HG03521 (cell line): Measurements from ENCODE around the gene SPEN.
"Not testable (repeated sequence)": the region's sequence is repeated elsewhere in the genome, so short reads cannot be mapped to it uniquely, and the experiment has no call there.

ENCODE experiments used
- ATAC-seq: cut with Tn5 transposase; IDR thresholded peaks from one replicate; pipeline ENCODE4 v1.9.1; 2021; ENCODE audit warnings: mild to moderate bottlenecking, moderate library complexity; ENCODE audit not compliant: unreplicated experiment

The SPEN gene

DNA sequence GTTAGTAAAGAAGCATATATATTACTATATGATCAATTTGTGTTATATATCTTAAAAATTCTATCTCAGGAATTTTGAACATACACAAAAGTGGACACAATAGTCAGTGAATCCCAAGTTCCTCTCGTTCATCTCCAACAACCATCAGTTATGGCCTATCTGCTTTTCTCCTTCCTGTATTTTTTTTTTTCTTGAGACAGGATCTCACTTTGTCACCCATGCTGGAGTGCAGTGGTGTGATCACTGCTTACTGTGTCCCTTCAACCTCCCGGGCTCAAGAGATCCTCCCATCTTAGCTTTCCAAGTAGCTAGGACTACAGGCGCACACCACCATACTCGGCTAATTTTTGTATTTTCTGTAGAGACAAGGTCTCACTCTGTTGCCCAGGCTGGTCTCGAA is 9.4 kb downstream of the SPEN start:
- no peak for ATAC-seq

DNA sequence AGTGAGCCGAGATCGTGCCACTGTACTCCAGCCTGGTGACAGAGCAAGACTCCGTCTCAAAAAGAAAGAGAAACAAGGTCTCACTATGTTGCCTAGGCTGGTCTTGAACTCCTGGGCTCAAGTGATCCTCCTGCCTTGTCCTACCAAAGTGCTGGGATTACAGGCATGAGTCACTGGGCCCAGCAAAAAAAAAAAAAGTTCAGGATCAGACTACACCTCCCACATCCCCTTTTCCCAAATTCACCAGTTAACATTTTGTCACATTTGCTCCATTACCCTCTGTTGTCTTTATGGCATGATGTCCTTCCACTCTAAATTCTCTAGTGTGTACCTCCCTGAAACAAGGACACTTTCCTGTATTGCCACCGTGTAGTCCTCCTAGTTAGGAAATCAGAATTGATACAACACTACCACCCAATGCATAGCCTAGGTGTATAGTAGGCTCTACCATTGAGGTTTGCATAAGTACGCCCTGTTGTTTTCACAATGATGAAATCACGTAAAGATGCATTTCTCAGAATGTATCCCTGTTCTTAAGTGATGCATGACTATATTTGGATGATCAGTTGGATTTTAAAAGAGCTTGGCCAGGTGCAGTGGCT is 10.7 kb downstream of the SPEN start:
- ATAC-seq: no peak

DNA sequence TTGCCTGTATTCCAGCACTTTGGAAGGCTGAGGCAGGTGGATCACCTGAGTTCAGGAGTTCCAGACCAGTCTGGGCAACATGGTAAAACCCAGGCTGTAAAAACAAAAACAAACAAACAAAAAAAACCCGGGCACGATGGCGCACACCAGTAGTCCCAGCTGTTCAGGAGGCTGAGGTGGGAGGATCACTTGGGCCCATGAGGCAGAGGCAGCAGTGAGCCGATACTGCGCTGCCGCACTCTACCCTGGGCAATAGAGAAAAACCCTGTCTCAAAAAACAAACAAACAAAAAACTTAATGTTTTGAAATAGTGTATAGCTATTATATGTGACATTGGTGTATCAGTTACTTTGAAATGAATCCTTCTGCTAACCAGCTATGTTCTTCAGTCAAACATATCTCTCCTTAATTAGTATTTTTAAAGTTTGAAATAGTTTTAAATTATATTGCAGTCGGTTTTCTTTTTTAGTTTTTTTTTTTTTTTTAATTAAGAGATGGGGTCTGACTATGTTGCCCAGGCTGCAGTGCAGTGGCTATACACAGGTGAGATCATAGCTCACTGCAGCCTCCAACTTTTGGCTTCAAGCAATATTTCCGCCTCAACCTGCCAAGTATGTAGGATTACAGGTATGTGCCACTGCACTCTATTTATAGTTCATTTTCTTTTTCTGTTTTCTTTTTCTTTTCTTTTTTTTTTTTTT is 11.3 kb downstream of the SPEN start:
- no peak for ATAC-seq

DNA sequence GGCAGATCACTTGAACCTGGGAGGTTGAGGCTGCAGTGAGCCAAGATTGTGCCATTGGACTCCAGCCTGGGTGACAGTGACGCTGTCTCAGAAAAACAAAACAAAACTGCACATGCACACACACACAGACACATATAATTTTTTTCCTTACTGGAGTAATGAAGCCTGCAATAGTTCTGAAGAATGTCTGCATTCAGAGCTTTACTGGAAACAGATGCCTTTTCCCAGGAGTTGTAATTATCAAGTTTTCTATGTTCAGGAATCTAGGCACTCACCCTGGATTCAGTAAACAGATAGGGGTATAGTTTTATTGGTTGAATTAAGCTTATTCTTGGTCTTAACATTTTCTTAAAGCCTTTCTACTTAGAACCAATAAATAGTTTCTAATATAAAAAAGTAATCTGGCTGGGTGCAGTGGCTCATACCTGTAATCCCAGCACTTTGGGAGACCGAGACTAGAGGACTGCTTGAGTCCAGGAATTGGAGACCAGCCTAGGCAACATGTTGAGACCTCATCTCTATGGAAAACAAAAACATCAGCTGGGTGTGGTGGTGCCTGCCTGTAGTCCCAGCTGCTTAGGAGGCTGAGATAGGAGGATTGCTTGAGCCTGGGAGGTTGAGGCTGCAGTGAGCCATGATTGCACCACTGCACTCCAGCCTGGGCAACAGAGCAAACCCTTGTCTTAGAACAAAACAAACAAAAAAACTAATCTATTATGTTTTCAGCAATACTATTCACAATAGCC is 15.8 kb downstream of the SPEN start:
- ATAC-seq: no peak

DNA sequence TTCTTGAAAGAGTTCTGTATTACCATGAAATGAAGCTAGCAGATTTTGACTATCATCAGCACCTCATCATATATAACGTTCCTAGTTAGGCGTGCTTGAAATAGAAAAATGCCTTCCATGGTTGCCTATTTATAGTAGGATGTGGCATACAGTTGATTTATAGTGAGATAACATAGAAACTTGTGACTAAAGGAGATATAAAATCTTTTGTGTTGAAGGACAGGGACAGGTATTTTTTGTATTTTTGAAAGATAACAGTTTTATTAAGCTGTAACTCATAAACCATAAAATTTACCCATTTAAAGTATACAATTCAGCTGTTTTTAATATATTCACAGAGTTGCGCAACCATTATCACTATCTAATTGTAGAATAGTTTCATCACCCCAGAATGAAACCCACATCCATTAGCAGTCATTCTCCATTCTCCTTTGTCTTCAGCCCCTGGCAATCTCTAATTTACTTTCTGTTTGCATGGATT is 19.3 kb downstream of the SPEN start:
- ATAC-seq: no peak

DNA sequence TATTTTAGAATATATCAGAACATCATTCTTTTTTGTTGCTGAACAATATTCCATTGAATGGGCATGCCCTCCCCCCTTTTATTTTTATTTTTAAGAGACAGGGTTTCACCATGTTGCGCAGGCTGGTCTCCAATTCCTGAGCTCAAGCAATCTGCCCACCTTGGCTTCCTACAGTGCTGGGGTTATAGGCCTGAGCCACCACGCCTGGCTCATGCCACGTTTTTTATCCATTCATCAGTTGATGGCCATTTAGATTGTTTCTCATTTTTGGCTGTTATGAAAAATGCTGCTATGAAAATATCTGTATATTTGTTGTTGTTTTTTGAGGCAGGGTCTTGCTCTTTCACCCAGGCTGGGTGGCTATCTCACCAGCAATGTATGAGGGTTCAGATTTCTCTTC is 19.8 kb downstream of the SPEN start:
- ATAC-seq: no peak

DNA sequence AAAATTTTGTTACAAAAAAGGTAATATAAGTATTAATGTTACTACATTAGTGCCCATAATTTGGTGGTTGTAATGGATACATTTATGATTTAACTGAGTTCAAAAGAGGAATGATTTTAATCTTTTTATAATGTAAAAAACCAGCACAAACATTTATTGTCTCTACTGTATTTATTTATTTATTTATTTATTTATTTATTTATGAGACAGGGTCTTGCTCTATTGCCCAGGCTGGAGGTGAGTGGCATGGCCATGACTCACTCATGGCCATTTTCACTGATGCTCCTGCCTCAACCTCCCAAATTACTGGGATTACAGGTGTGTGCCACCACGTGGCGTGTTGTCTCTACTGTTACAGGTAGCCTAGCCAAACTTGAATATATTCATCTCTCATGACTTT is 21.9 kb downstream of the SPEN start:
- ATAC-seq: no peak

DNA sequence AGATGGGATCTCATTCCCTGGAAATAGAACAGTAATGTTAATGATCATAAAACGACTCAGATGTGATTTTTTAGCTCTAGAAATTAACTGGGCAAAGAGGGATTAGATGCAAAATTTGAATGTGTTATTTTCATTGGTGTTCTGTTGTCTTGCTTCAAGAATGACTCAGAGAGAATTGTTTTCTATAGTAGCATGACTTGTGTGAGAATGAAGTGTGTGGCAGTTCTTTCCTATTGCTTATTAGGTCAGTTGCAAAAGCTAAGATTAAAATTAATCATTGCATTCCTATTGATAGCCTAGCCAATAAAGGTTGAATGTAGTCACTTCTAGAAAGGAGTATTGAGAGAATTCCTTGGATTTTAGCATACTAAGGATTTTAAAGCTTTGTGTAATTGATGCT is 22.9 kb downstream of the SPEN start:
- ATAC-seq: no peak

DNA sequence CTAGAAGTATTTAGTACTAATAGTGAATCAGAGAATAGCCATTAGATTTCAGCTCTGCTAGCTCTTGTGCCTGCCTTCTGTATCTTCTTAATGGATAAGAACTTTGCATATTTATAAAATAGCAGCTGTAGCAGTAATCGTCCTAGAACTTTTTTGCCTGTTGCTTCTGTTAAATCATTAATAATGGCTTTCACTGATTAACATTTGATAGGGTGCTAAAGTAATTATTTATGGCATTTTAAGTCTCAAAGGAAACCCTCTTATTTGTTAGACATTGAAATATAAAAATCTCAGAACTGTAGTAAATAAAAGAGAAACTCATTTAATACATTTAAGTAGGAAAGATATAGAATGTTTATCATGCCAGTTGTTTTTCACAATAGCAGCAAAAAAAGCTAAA is 27.0 kb downstream of the SPEN start:
- no peak for ATAC-seq

DNA sequence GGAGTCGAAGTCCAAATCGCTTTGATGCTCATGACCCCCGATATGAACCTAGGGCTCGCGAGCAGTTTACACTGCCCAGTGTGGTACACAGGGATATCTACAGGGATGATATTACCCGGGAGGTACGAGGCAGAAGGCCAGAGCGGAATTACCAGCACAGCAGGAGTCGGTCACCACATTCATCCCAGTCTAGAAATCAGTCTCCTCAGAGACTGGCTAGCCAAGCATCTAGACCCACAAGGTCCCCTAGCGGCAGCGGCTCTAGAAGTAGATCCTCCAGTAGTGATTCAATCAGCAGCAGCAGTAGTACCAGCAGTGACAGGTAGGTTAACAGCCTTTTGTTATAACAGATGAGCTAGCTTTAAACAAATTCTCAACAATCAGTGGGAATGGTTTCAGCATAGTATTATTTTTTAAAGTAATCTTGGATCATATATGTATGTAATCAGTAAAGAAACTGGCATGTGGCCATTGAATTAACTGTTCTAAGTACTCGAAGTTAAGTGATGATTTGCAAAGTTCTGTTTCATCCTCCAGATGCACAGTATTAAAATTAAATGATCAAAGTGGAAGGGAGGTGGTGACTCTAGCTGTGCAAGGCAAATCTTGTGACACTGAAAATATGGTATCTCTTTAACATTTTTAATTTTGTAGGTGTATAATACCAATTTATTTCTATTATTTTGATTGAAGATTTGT is 29.0 kb downstream of the SPEN start:
- ATAC-seq: no peak

DNA sequence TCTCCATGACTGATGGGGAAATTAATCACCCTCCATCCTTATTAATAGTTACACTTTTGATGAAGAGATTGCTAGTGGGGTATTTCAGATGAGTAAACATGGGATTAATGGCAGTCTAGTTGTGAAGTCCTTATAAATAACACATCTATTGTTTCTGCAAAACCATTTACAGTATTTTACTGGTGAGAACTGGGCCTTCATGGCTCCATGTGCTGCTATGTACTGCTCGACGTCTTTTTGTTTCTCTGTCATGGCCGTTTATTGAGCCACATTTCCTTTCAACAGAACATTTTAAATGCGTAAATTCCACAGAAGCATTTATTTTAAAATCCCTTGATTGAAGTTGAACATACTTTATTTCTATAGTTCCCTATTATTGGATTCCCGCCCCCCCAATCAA is 34.5 kb downstream of the SPEN start:
- no peak for ATAC-seq

DNA sequence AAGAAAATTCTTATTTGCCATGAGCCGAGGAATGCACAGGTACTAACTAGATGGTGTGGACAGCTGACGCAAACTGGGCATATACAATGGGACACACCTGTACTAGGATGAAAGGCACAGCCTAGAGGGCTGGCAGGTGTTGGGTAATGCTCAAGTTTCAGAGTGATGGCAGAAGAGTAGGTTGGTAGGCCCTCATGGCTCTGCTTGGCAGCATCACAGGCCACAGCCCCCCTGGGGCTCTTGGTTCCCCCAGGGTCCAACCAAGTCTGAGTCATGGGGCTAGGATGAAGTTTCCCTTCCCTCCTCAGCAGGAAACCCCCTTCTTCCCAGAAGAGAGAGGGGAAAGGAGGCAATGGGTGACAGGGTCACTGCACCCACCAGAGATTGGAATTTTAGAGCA is 35.2 kb downstream of the SPEN start:
- ATAC-seq: no peak

DNA sequence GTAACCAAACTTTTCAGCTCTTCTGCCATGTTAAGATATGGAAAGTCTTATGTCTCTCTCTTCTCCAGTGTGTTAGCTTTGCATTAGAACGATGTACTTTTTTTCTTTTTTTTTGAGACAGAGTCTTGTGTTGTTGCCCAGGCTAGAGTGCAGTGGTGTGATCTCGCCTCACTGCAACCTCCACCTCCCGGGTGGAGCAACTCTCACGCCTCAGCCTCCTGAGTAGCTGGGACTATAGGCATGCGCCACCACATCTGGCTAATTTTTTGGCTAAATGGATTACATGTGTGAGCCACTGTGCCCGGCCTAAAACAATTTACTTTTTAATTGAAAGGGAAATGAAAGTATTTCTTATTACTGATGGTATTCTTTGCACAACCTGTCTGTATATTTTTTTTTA is 35.8 kb downstream of the SPEN start:
- no peak for ATAC-seq

DNA sequence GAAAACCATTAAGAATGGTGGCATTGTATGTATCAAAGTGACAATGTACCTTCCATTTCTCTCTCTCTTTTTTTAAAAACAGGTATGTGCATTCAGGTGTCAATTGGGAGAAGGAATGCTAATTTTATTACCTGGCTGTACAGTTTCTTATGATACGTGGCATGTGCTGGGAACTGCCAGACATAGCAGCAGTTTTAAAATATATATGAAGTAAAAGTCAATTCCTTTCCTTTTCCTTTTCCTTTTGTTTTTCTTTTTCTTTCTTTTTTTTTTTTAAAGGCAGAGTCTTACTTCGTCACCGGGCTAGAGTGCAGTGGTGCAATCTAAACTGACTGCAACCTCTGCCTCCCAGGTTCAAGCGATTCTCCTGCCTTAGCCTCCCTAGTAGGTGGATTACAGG is 37.0 kb downstream of the SPEN start:
- no peak for ATAC-seq

DNA sequence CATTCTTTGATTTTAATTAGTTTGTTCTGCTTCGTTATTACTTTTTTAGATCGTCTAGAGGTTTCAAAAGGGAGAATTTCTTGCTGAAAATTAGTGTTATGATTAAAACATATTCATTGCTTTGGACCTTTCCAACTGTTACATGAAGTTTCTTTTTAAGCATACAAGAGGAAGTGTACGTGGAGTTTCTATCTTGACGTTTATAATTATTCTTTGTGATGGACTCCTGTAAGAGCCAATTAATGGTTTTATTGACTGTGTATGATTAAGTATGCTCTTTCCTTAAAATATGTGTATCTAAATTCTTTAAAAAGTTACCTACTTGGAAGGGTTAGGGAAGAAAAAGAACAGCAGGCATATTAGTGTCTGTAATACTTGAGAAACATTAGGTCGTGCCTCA is 37.8 kb downstream of the SPEN start:
- ATAC-seq: no peak

DNA sequence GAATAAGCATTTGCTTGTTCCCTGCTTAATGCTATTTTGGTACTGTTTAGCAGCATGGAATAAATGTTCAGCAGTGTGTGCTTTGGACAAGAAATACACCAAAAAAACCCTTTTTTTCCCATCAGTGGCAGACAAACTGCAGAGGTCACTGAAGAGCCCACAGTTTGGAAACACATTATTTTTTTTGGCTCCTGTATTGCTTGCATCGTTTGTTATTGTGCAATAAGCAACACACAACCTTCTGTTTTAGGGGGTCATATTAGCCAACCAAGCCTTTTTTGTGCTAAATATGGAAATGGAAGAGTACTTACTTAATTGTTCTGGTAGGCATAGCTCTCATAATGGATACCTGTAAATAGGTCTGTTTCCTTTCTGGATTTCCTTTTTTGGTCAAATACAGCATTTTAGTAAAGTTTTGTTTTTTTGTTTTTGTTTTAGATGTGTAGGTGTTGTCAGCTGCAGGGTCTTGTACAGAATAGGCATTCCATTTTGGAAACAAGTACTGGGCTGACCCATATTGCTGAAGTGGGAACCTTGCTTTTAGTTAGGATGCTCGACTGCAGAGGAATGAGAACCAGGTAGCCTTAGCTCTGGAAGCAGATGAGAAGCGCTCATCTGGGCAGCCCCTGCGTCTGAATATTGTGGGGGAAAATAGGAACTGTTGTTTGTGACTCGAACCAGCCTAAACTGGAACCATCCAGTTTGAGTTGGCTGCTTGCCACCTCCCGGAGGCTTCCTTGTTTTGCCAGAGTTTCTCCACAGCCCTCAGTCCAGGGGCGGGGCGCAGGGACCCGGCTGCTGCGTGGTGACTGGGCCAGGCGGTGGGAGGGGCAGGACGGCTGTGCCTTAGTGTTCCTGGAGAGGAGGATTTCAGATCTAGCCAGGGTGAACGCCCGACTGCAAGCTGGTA is 38.4 kb downstream of the SPEN start:
- no peak for ATAC-seq

DNA sequence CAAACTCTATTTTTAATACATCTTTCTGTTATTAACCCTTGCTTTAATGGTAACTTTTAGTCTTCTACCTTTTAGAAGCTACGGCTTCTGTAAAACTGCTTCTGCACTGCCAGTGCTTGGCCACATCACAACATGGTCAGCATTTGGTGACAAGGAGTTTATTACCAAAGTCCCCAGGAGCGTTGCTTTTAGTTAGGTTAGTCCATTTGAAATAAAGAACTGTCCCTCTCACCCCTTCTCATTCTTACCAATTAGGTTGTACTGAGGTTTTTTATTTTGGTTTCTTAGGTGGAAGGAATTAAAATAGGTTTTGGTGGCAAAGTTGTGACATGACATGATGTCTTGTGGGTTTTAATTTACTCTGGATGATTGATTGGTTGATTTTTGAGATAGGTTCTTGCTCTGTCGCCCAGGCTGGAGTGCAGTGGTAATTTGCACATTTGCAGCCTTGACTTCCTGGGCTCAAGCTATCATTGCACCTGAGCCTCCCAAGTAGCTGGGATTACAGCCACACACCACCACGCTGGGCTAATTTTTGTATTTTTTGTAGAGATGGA is 39.2 kb downstream of the SPEN start:
- ATAC-seq: no peak

DNA sequence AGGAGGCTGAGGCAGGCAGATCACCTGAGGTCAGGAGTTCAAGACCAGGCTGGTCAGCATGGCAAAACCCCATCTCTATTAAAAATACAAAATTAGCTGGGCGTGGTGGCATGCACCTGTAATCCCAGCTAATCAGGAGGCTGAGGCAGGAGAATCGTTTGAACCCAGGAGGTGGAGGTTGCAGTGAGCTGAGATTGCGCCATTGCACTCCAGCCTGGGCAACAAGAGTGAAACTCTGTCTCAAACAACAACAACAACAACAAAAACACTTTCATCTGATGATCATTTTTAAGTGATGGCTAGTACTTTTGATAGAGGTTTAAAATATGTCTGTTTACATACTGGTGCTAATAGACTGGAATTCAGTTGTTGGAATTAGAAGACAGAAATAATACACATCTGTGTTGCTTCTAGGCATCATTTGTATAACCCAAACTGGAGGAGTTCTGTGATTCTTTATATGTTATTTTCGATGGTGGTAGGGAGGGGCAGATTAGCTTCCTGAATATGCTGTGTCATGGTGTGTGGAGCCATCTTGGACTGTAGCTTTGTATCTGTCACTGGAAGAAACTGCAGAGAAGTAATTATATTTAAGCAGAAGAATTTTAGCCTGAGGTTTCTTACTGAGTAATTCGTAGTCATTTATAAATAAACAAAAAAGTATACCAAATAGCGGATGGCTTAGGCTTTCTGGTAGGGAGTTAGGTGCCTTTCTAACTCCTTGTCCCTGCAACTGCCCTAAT is 45.5 kb downstream of the SPEN start:
- not testable (repeated sequence) for ATAC-seq

DNA sequence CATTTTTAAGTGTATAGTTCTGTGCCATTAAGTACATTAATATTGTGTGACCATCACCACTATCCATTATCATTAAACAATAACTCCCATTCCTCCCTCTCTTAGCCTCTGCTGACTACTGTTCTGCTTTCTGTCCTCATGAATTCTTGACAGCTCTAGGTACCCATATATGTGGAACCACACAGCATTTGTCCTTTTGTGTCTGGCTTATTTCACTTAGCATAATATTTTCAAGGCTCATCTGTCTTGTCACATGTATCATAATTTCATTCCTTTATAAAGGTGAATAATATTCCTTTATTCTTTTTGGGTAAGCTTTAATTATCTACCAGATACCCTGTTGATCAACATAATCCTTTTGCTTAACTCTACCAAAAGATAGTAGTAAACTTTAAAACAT is 47.7 kb downstream of the SPEN start:
- ATAC-seq: no peak
